GM19035 (cell line): ENCODE data around the gene DDIT3.
A peak's percentile ranks its signal among the peaks of the same experiment; 100 is the strongest.
"Not testable (repeated sequence)": the region's sequence is repeated elsewhere in the genome, so short reads cannot be mapped to it uniquely, and the experiment has no call there.

Experiments
- ATAC-seq: cut with Tn5 transposase; IDR thresholded peaks from one replicate; pipeline ENCODE4 v1.9.1; 2021; ENCODE audit not compliant: unreplicated experiment

The DDIT3 gene

DNA sequence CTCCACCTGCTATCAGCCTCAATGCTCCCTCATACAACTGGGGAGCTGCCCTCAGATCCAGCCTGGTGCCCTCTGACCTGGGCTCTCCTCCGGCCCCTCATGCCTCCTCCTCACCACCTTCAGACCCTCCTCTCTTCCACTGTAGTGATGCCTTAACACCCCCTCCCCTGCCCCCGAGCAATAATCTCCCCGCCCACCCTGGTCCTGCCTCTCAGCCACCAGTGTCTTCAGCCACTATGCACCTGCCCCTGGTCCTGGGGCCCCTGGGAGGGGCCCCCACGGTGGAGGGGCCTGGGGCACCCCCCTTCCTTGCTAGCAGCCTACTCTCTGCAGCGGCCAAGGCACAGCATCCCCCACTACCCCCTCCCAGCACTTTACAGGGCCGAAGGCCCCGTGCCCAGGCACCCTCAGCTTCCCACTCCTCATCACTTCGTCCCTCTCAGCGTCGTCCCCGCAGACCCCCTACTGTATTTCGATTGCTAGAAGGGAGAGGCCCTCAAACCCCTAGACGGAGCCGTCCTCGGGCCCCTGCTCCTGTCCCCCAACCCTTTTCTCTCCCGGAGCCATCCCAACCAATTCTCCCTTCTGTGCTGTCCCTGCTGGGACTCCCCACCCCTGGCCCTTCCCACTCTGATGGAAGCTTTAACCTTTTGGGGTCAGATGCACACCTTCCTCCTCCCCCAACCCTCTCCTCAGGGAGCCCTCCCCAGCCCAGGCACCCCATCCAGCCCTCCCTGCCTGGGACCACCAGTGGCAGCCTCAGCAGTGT is 5.5 kb upstream of the DDIT3 start:
- ATAC-seq: no peak

DNA sequence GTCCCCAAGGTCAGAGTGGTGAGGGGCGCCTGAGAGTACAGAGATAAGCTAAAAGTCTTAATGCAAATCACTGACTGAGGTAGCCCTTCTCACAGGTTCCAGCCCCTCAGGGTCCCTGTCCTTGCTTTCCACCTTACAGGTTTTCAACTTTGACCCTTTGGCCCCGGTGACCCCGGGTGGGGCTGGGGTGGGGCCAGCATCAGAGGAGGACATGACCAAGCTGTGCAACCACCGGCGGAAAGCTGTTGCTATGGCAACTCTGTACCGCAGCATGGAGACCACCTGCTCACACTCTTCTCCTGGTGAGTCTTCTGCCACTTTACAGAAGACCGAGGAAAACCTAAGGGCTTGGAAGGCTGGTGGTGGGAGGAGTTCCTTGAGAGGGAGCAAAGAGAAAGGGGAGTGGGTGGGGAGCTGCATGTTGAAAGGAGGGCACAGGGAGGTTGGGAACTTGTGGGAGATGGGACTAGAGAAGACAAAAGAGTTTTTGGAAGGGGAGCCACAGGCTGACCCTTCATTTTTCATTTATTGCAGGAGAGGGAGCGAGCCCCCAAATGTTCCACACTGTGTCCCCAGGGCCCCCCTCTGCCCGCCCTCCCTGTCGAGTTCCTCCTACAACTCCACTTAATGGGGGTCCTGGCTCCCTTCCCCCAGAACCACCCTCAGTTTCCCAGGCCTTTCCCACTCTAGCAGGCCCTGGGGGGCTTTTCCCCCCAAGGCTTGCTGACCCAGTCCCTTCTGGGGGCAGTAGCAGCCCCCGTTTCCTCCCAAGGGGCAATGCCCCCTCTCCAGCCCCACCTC is 4.7 kb upstream of the DDIT3 start:
- ATAC-seq: no peak

DNA sequence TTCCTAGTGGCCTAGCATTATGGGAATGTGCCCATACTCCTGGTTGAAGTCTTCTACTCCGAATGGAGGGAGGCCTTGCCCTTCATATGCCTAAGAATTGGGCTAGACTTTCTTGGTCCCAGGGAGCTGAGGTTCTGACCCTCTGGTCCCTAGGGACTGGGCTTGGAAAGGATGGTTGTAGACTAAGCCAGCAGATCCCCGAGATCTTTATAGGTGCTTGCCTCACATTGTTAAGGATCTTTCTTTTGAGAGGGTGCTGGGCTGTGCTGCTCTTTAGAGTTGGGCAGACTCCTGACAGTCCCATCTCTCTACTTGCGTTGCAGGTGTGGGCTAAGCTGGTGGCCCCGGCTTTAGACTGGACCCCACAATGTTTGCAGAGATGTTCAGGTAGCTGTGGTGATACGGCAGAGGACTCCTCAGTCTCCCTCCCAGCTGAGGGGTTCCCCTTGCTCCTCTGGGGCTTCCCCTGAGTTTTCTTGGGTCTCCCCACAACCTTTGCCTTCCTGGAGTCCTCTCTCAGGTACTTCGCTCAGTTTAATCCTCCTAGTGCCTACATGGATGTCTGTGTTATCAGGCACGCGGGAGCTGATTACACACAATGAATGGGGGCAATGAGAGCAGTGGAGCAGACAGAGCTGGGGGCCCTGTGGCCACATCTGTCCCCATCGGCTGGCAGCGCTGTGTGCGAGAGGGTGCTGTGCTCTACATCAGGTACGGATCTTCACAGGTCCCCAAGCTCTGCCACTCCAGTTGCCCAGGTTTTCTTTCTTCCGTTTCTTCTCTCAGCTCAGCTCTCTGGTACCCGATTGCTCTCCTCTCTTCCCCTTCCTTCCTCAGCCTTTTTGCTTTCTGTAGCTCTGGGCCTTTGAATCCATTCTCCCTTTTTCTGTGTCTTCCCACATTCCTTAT is 3.6 kb upstream of the DDIT3 start:
- no peak for ATAC-seq

DNA sequence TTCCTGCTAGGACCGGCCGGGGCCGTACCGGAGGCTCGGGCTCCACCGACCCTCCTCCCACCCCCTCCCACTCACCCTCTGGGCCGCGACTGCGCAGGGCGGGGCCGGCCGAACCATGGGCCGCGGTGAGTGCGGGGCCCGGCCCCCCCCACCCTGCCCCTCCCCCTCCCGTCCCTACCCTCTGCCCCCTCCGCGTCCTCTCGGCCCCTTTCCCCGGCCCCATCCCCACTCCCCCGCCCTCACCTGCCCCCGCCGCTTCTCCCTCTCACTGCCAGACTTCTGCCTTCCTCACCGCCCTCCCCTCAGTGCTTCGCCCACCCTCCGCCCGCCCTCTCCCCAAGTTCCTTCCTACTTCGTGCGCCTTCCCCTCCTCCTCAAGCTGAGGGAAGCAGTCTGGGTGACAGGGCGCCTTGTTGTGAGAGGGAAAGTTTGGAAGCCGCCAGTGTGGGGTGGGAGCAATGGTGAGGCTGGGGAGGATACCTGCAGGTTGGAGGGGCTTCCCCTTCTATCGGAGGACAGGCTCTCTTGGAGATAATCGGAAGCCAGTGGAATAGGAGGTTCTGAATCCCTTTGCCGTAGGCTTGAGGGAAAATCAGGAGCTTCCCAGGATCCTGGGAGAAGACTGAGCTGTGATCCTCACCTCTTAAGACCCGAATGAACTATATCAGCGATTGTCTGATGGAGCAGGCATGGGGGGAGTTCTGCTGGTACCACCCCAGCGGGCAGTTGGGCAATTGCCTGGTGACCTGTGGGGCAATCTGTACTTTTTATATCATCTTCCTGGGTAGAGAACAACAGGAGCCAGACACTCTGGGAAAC is 2.8 kb upstream of the DDIT3 start:
- no peak for ATAC-seq

DNA sequence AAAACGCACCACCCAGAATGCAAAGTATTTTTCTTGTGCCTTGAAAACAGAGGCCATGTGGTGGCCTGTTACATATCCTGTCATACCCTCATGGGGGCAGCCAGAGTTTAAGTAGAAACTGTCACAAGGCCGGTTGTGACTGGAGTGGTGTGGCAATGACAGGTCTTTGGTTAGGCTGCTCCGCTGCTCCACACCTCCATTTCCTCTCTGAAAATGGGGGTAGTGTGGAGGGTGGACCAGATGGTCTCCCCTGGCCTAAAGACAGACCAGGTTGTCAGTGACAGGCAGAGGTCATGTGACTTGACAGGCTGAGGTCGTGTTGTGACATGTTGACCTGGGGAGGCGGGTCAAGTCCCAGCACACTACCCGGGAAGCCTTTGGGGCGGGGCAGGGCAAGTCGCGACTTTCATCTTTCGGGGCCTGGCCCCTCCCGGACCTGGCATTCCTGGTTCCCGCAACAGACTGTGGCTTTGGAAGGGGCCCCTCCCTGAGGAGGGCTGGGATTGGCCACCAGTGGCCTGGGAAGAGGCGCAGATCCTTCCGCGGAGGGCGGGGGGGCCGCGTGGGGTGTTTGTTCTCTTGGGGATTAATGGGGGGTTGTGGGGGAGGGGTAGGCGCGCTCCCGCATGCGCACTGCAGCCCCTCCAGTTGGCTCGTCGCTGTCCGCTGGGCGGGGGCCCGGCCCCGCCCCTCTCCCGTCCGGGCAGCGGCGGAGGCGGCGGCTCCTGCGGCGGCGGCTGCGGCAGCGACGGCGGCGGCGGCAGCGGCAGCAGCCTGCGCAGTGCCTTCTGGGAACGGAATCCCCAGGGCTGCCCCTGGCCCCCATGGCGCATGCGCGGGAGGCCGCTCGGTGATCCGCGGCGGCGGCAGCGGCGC is 1.9 kb upstream of the DDIT3 start, which contains the start of gene MBD6:
Gene MBD6, plus strand, starts transcription at position 814 of the 876 bp plus-strand sequence. CDS start 1,480 bp downstream, outside the sequence.
- ATAC-seq: peak; percentile 46

DNA sequence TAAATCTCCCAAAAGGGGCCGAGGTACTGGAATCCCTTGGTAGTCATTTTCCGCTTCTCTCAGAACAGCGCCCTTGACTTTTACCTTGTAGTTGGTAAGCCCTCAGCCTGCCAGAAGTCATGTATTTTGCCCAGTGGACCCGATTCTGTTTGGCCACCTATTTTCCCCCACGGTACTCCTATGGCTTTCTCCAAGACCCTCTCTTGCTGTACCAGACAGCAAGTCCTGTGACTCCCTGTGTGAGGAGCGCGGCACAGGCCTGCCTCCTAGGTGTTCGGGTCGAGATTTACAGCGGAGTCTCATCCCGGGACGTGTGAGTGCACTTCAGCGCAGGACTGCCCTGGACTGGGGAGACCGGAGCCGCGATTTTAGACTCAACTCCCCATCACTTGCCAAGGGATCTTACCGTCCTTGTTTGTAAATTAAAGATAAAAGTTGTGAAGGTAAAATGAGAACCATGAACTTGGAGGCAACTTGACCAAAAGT is 1.3 kb upstream of the DDIT3 start:
- no peak for ATAC-seq

DNA sequence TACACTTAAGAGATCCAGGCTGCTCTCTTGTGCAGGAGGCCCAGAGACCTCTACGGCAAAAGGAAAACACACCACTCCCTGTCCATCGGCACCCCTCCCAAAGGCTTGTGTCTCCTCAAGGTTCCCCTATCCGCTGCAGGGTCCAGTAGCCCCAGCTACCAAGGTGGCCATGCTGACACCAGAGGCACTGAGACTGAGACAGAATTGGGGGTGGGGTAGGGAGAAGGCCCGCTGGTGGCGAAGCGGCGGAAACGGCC is 590 bp downstream of the DDIT3 start:
- peak; percentile 5 for ATAC-seq

DNA sequence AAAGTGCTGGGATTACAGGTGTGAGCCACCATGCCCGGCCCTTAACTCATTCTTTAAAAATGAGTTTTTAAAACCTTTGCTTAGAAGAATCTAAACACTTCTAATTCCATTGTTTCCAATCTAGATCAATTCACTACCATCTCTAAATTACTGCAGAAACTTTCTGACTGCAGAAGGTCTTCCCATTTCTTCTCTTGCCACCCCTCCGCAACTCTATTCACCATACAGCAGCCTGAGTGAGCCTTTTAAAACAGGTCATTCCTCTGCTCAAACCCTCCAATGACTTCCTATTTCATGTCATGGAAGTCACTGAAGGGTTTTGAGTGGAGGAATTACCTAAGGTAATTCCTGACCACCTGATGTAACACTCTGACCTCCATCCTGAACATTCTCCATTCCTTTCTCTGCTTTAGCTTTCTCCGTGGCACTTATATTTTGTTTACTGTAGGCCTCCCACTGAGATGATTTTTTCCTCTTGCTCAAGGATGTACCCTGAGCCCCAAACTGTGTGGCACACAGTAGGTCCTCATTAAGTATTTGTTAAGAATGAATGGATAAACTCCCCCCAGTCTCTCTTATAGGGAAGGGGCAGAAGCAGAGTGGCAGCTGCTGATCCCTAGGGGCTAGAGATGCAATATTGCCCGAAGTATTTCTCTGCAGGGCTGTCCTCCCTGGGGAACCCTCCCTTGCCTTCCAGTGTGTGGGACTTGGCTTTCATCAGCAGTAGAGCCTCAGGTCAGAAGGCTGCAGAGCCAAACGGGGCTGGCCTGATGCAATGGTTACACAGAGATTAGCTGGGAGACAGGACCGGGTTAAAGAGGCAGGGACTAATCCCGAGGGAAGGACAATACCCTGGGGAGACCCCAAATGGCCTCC is 1.2 kb downstream of the DDIT3 start:
- ATAC-seq: no peak

DNA sequence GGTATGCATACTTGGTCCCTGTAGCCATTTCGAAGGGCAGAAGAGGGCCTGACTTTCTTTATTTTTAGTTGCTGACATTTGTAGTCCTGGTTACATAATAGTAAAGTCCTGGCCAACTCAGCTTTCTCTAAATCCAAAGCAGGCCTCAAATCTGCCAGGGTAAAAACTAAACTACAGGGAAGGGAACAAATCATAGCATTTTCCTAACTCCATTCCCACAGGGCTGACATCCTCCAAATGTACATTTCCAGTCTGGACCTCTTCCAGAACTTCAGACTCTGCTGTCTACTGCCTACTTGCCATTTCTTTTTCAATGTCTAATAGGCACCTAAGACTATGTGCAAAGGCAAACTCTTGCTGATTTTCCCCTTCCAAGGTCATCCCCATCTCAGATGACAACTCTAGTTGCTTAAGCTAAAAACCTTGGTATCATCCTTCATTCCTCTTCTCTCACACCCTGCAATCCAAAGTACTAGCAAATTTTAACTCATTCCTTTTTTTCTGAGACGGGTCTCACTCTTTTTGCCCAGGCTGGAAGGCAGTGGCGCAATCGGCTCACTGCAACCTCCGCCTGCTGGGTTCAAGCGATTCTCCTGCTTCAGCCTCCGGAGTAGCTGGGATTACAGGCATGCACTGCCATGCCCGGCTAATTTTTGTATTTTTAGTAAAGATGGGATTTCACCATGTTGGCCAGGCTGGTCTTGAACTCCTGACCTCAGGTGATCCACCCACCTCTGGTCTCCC is 2.0 kb downstream of the DDIT3 start:
- no peak for ATAC-seq

DNA sequence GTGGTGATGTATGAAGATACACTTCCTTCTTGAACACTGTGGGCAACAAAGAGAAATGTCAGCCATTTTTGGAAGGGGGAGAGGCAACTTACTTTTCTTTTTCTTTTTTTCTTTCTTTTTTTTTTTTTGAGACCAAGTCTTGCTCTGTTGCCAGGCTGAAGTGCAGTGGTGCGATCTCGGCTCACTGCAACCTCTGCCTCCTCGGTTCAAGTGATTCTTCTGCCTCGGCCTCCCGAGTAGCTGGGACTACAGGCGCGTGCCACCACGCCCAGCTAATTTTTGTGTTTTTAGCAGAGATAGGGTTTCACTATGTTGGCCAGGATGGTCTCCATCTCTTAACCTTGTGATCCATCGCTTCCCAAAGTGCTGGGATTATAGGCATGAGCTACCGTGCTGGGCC is 2.6 kb downstream of the DDIT3 start:
- not testable (repeated sequence) for ATAC-seq

DNA sequence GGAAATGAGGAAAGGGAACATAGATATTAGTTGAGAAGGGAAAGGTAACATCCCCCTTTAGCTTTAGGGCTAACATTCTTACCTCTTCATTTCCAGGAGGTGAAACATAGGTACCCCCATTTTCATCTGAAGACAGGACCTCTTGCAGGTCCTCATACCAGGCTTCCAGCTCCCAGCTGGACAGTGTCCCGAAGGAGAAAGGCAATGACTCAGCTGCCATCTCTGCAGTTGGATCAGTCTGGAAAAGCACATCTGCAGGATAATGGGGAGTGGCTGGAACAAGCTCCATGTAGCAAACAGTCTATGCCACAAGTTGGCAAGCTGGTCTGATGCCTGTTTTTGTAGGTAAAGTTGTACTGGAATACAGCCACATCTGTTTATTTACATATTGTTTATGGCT is 3.1 kb downstream of the DDIT3 start:
- no peak for ATAC-seq

DNA sequence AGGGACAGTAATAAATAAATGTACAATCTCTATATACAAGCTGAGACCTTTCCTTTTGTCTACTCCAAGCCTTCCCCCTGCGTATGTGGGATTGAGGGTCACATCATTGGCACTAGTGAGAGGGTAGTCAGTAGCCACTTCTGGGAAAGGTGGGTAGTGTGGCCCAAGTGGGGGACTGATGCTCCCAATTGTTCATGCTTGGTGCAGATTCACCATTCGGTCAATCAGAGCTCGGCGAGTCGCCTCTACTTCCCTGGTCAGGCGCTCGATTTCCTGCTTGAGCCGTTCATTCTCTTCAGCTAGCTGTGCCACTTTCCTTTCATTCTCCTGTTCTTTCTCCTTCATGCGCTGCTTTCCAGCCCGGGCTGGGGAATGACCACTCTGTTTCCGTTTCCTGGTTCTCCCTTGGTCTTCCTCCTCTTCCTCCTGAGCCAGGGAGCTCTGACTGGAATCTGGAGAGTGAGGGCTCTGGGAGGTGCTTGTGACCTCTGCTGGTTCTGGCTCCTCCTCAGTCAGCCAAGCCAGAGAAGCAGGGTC is 3.6 kb downstream of the DDIT3 start:
- ATAC-seq: no peak

DNA sequence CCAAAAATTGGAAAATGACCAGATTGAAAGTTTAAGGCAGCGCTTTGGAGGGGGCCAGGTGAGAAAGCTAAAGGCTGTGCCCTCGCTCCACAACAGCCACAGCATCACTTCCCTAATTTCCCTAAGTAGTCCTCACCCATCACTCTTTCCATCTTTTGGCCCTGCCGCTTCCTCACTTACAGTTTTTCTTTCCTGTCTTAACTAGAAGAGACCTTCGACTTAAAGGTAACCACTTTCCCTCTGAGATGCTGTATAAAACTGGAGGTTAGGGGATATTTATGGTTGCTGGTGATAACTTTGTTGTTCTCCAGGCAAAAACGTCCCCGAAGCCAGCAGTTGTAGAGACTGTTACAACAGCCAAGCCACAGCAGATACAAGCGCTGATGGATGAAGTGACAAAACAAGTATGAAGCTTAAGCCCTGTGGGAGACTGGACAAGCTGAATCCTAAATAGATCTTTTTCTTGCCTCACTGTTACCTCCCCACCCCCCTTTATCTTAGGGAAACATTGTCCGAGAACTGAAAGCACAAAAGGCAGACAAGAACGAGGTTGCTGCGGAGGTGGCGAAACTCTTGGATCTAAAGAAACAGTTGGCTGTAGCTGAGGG is 4.3 kb downstream of the DDIT3 start:
- ATAC-seq: no peak

DNA sequence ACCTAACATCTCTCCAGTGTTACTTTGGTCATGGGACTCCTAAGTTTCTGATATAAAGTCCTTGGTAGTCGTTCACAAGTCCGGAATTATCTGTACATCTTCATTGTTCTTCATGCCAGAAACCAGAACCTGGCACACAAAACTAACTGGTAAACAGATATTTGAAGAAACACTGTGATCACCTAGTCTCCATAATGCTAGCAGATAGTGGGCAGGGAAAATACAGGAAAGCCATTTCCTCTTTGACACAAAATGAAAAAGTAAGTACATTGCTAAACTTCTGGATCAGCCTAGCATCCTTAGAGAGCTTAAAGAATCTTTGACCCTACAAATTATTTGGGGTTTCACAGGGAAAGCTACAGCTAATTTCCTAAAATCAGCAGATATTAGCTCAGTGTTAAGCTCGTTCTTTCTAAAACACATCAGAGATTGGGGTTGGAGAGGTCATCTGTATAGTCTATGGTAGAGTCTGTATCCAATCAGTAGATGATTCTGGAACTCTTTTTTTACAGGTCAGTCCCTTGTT is 4.8 kb downstream of the DDIT3 start:
- ATAC-seq: no peak

DNA sequence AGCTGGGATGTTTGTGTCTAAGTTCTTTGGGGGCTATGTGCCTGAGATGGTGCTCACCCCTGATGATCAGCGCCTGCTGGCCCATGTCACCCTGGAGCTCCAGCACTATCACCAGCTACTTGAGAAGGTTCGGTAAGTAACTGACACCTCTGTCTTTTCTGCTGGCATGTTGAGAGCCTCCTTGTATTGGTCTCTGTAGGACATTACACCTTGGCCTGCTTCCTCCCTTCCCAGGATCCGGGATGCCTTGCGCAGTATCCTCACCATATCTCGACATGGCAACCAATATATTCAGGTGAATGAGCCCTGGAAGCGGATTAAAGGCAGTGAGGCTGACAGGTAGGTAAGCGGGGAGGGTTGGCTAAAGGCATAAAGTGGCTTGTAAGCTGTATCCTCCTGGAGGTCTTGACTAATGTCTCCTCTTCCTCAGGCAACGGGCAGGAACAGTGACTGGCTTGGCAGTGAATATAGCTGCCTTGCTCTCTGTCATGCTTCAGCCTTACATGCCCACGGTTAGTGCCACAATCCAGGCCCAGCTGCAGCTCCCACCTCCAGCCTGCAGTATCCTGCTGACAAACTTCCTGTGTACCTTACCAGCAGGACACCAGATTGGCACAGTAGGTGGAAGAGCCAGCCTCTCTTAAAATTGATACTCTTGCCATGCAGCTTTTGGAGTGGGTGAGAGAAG is 5.5 kb downstream of the DDIT3 start:
- no peak for ATAC-seq

DNA sequence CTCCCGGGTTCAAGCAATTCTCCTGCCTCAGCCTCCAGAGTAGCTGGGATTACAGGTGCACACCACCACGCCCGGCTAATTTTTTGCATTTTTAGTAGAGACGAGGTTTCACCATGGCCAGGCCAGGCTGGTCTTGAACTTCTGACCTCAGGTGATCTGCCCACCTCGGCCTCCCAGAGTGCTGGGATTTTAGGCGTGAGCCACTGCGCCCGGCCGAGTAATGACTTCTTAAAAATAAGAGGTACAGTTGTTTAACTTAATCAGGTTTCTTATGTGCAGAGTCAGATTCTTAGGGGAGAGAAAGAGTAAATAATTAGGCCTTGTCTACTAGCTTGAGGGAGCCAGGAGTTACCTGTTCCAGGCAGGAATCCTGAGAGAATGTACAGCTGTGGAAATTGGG is 6.1 kb downstream of the DDIT3 start:
- ATAC-seq: not testable (repeated sequence)
